ENCODE measurements around the gene RYR3. TPM values are rescaled to one million over a fixed set of nuclear protein-coding genes. Genes with fewer than 3 reads are reported as not detected.
"Not testable (repeated sequence)": the region's sequence is repeated elsewhere in the genome, so short reads cannot be mapped to it uniquely, and the experiment has no call there.

RYR3 gene
- total RNA-seq, 1 experiment from 2014 or later, result not detected

GRCh38 chr15:33810806-33811205 is 500.0 kb downstream of the RYR3 start:
- no peaks in the 10 kb centered on the region for H3F3A ChIP-seq (ENCODE audit: low read length, unreplicated experiment)
- H3K79me2 ChIP-seq (ENCODE audit: low read length), result no peaks in the 10 kb centered on the region
- no peaks in the 10 kb centered on the region for H3K9me3 ChIP-seq (ENCODE audit: low read length)
- DNase-seq (no peak), ATAC-seq (no peak)
- H3K4me2 ChIP-seq (ENCODE audit: low read length), result no peak overlapping the region
- no peak for TF ChIP-seq EZH2phosphoT487 (IDR thresholded peaks at IDR 0.05; ENCODE audit: borderline replicate concordance, low read length)
- no peak for TF ChIP-seq EZH2 (IDR thresholded peaks at IDR 0.05; ENCODE audit: low read length, unreplicated experiment)
- TF ChIP-seq CTCF (conservative IDR thresholded peaks at IDR 0.05; ENCODE audit: low read depth, low read length), result no peak
- CTCF ChIA-PET, result no interaction called here
- no peak overlapping the region for H3K27ac ChIP-seq (ENCODE audit: low read length)
- H3K9me2 ChIP-seq (replicated peaks; ENCODE audit: low read length), result no peaks in the 10 kb centered on the region
- intact Hi-C loops (cut with micrococcal nuclease), result no loop called here
- no peak overlapping the region for H3K9ac ChIP-seq (ENCODE audit: low read length)
- no peaks in the 10 kb centered on the region for H3K4me1 ChIP-seq (ENCODE audit: insufficient read depth, low read length)
- H3K4me3 ChIP-seq (ENCODE audit: low read length), result no peak overlapping the region
- no peak overlapping the region for H2AFZ ChIP-seq (ENCODE audit: low read length)
- no peaks in the 10 kb centered on the region for H3K36me3 ChIP-seq (ENCODE audit: low read depth, low read length)
- POLR2A ChIA-PET (ENCODE audit: unreplicated experiment), result no interaction called here
- H4K20me1 ChIP-seq (ENCODE audit: low read length), result no peaks in the 10 kb centered on the region
- BruUV-seq (replicated peaks), result no TSS peak
- H3K27me3 ChIP-seq (ENCODE audit: low read length), result peaks cover 89% of the 10 kb centered on the region

GRCh38 chr15:33813891-33814290 is 503.1 kb downstream of the RYR3 start:
- Histone ChIP-seq H3K9me2 (replicated peaks; ENCODE audit: low read length) (no peaks in the 10 kb centered on the region), H3K79me2 (ENCODE audit: low read length) (no peaks in the 10 kb centered on the region), H3K27me3 (ENCODE audit: low read length) (peaks cover 87% of the 10 kb centered on the region), H3K9ac (ENCODE audit: low read length) (no peak overlapping the region), H4K20me1 (ENCODE audit: low read length) (no peaks in the 10 kb centered on the region), H3K27ac (ENCODE audit: low read length) (no peak overlapping the region), H3K4me3 (ENCODE audit: low read length) (no peak overlapping the region), H3K9me3 (ENCODE audit: low read length) (no peaks in the 10 kb centered on the region), H3K36me3 (ENCODE audit: low read depth, low read length) (no peaks in the 10 kb centered on the region), H3K4me1 (ENCODE audit: insufficient read depth, low read length) (no peaks in the 10 kb centered on the region), H2AFZ (ENCODE audit: low read length) (no peak overlapping the region), H3K4me2 (ENCODE audit: low read length) (no peak overlapping the region), H3F3A (ENCODE audit: low read length, unreplicated experiment) (no peaks in the 10 kb centered on the region)
- intact Hi-C loops (cut with micrococcal nuclease), result no loop called here
- ATAC-seq (no peak), DNase-seq (no peak)
- CTCF ChIA-PET, result no interaction called here
- no peak for TF ChIP-seq EZH2phosphoT487 (IDR thresholded peaks at IDR 0.05; ENCODE audit: borderline replicate concordance, low read length)
- TF ChIP-seq EZH2 (IDR thresholded peaks at IDR 0.05; ENCODE audit: low read length, unreplicated experiment), result no peak
- no peak for TF ChIP-seq CTCF (conservative IDR thresholded peaks at IDR 0.05; ENCODE audit: low read depth, low read length)
- POLR2A ChIA-PET (ENCODE audit: unreplicated experiment), result no interaction called here
- no TSS peak for BruUV-seq (replicated peaks)

- peaks cover 86% of the 10 kb centered on the region for H3K27me3 ChIP-seq (ENCODE audit: low read length)
- DNase-seq; H3K9me3 ChIP-seq (ENCODE audit: low read length); H2AFZ ChIP-seq (ENCODE audit: low read length); H3K4me1 ChIP-seq (ENCODE audit: insufficient read depth, low read length); H3K27ac ChIP-seq (ENCODE audit: low read length); intact Hi-C loops (cut with micrococcal nuclease); H3F3A ChIP-seq (ENCODE audit: low read length, unreplicated experiment); H3K79me2 ChIP-seq (ENCODE audit: low read length); H3K4me2 ChIP-seq (ENCODE audit: low read length); H3K4me3 ChIP-seq (ENCODE audit: low read length); H3K9me2 ChIP-seq (replicated peaks; ENCODE audit: low read length); POLR2A ChIA-PET (ENCODE audit: unreplicated experiment); H4K20me1 ChIP-seq (ENCODE audit: low read length); BruUV-seq (replicated peaks); H3K36me3 ChIP-seq (ENCODE audit: low read depth, low read length); ATAC-seq; CTCF ChIA-PET; H3K9ac ChIP-seq (ENCODE audit: low read length): not testable (repeated sequence)
Measured at GRCh38 chr15:33819499-33819898, 508.7 kb downstream of the RYR3 start.
